Mononuclear cell (primary cell): Measurements from ENCODE around the gene HMGN3. TPM values are rescaled to one million over a fixed set of nuclear protein-coding genes. Genes with fewer than 3 reads are reported as not detected.
A peak's percentile ranks its signal among the peaks of the same experiment; 100 is the strongest.
"Not testable (repeated sequence)": the region's sequence is repeated elsewhere in the genome, so short reads cannot be mapped to it uniquely, and the experiment has no call there.

Experiments used
- H3K27me3 ChIP-seq: 2 replicates; pipeline ENCODE4 v1.6.0; 2011; ENCODE audit warnings: low read length, control low read depth; ENCODE audit not compliant: insufficient read depth
- H3K4me1 ChIP-seq: 2 replicates; pipeline ENCODE4 v1.5.1; 2011; ENCODE audit warnings: mild to moderate bottlenecking, low read length, control low read depth; ENCODE audit not compliant: insufficient read depth
- H3K4me3 ChIP-seq: 2 replicates; pipeline ENCODE4 v1.5.1; 2011; ENCODE audit warnings: mild to moderate bottlenecking, low read length, moderate library complexity
- H3K9me3 ChIP-seq: 2 replicates; pipeline ENCODE4 v1.5.1; 2011; ENCODE audit warnings: low read depth, mild to moderate bottlenecking, control low read depth, low read length
- total RNA-seq: library from RNA; depleted of rRNA; stranded (reverse); fragments of >200 nt; gene quantifications from one replicate; pipeline ENCODE4 v1.2.3, GENCODE V29; 2012

Gene HMGN3
- 26.4 TPM for total RNA-seq

DNA sequence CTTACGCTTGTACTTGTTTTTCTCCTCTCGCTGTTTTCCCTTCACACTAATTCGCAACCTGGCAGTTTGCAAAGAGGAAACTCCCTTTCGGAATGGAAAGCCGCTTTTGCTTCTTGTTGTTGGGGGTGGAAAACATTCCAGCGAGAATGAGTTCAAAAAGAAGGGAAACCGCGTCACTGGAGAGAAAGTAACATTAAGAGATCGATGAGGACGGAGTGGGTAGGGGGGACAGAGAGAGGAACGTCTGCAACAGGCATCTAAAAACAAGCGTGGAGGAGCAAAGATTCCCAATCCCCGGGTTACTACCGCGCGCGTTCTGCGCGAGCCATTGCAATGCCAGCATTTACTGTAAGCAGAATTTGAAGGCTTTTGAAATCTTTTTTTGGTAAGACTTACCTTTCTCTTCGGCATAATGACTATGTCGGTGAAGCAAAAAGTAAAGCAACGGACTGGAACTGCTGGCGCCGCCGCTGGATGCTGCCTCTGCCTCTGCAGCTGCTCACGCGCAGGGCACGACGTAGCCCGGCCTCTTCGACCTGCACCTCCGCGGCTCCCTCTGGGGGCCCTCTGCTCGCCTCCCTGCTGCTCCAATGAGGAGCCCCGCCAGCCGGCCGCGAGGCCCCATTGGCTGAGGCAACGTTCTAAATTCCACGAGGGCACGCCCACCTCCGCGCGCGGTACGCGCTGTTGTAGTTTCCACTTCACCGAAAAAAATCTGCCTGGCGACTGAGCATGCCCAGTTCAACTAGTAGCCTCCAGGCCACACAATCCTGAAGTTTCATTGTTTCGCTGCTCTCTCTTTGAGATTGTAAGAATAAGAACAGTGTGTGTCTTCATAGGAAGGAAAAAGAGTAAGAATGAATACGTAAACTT is at the start of gene HMGN3:
Gene HMGN3 (minus strand): TSS at position 533 of the 873 bp plus-strand sequence.
- Histone ChIP-seq H3K27me3 (no peaks in the 10 kb centered on the region), H3K4me1 (peaks cover 13% of the 10 kb centered on the region), H3K4me3 (peak within 1 kb of the TSS; percentile 61), H3K9me3 (no peaks in the 10 kb centered on the region)

DNA sequence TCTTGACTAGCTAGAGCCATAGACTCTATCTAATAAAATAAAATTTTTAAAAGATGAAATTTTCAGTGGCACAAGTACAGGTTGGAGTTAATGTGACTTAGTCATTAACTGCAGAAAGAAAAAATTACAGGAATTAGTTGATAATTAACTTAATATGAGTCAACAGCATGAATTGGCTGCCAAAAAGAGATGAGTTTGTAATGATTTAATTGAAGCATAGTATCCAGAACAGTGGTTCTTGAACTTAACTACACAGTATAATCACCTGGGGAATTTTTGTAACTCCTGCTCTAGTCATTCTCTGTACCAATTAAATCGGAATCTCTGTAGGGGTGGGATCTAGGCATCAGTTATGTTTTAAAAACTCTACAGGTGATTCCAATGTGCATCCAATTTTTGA is 46.3 kb upstream of the HMGN3 start:
- H3K4me1 ChIP-seq = no peaks in the 10 kb centered on the region
- H3K4me3 ChIP-seq = no peak overlapping the region
- no peaks in the 10 kb centered on the region for H3K27me3 ChIP-seq
- H3K9me3 ChIP-seq = no peaks in the 10 kb centered on the region

DNA sequence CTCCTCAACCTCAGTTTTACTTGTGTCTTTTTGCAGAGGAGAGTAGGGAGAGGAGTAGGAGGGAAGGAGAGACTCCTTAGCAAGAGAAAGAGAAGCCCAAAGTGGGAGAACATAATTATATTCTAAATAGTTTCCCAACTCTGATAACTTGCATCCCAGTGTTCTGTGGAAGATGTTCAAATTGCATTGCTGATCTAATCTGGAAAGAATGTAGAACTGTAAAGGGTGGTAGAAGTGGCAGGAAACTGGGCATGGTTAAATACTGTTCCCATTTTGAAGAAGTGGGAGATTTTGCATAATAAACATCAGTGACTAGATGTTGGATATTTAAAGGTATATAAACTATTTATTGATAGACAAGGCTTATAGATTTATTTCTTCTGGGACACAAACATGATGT is 42.6 kb upstream of the HMGN3 start:
- peaks cover 2% of the 10 kb centered on the region for H3K27me3 ChIP-seq
- no peaks in the 10 kb centered on the region for H3K4me1 ChIP-seq
- H3K9me3 ChIP-seq = no peaks in the 10 kb centered on the region
- no peak overlapping the region for H3K4me3 ChIP-seq

DNA sequence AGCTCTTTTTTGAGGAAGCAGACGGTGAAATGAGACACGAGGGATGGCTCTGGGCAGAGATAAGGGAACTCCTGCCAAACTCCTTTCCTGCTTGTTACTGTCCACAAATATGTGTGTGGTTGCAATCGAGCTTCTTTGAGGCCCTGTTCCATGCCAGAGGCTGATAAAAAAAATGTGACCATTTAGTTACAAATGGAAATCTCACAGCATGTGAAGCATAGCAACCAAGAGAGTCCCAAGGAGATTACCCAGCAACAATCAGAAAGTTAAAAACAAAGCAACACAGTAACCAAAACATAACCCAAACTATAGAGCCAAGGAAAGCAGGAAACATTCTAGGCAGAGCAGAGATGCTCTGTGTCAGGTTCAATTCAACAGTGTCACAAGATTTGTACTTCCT is 35.4 kb upstream of the HMGN3 start:
- peaks cover 6% of the 10 kb centered on the region for H3K9me3 ChIP-seq
- H3K4me3 ChIP-seq = no peak overlapping the region
- H3K4me1 ChIP-seq = no peaks in the 10 kb centered on the region
- peaks cover 6% of the 10 kb centered on the region for H3K27me3 ChIP-seq

DNA sequence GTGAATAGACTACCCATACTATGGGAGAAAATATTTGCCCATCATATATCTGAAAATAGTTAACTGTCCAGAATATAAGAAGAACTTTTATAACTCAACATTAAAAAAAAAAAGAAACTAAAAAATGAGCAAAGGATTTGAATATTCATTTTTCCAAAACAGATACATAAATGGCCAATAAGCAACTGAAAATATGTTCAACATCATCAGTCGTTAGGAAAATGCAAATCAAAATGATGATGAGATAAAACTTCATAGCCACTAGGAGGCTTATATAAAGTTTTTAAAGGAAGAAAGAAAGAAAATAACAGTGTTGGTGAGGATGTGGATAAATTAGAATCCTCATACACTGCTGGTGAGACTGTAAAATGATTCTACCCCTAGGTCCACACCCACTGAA is 32.6 kb upstream of the HMGN3 start:
- Histone ChIP-seq H3K4me3 (no peak overlapping the region), H3K27me3 (peaks cover 8% of the 10 kb centered on the region), H3K4me1 (no peaks in the 10 kb centered on the region), H3K9me3 (peaks cover 6% of the 10 kb centered on the region)

DNA sequence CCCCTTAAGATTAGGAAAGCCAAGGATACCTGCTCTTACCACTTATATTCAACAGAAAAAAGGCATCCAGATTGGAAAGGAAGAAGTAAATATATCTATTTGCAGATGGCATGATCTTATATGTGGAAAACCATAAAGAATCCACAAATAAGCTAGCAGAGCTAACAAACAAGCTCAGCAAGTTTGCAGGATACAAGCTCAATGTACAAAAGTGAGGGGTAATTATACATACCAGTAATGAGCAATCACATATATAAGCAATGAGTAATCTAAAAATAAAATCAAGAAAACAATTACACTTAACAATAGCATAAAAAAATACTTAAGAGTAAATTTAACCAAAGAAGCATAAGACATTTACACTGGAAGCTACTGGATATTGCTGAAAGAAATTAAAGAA is 31.6 kb upstream of the HMGN3 start:
- peaks cover 8% of the 10 kb centered on the region for H3K27me3 ChIP-seq
- peaks cover 6% of the 10 kb centered on the region for H3K9me3 ChIP-seq
- no peak overlapping the region for H3K4me3 ChIP-seq
- H3K4me1 ChIP-seq = no peaks in the 10 kb centered on the region

DNA sequence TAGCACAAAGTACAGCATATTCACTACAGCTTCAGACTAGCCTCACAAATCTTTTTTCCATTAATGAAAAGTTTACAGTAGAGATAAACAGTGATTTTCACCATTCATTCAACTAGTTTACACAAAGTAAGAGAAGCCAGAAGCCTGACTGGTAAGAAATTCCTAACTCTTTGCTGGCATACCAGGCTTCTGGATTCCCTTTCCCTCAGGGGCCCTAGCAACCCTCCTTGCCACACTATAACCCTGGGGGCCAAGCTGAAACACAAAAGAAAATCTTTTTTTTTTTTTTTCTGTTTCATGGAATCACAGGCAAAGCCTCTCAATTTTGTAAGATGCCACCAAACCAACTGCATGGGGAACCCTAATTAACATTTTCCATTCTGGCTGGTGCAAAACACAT is 28.9 kb upstream of the HMGN3 start:
- Histone ChIP-seq H3K9me3 (peaks cover 6% of the 10 kb centered on the region), H3K27me3 (peaks cover 8% of the 10 kb centered on the region), H3K4me1 (no peaks in the 10 kb centered on the region), H3K4me3 (no peak overlapping the region)

DNA sequence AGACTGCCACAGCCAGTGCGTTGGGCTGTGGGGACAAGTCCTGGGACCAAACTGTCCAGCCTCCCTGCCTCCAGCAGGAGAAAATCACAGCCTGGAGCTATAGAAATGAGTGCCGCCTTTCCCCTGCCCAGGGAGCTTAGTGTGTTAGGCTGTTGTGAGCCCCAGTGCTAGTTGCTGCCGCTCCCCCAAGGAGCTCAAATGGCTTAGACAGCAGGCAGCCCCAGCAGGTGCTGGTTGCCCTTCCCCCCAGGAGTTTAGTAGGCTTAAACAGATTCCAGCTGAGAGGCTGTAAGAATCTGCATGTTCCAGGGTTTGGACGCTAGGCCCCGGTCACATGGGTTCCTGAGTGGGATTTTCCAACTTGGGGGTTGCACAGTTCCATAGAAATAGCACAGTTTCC is 27.2 kb upstream of the HMGN3 start:
- Histone ChIP-seq H3K9me3 (peaks cover 6% of the 10 kb centered on the region), H3K4me3 (no peak overlapping the region), H3K4me1 (no peaks in the 10 kb centered on the region), H3K27me3 (peaks cover 8% of the 10 kb centered on the region)

DNA sequence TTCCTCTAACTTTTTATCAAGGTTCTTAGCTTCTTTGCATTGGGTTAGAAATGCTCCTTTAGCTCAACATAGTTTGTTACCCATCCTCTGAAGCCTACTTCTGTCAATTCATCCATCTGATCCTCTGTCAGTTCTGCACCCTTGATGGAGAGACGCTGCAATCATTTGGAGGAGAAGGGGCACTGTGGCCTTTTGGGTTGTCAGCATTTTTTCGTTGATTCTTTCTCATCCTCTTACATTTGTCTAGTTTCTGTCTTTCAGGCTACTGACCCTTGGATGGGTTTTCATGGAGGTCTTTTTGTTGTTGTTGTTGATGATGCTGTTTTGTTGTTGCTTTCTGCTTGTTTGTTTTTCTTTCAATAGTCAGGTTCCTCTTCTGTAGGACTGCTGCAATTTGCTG is 26.3 kb upstream of the HMGN3 start:
- H3K4me3 ChIP-seq = no peak overlapping the region
- peaks cover 1% of the 10 kb centered on the region for H3K9me3 ChIP-seq
- H3K4me1 ChIP-seq = no peaks in the 10 kb centered on the region
- peaks cover 5% of the 10 kb centered on the region for H3K27me3 ChIP-seq

DNA sequence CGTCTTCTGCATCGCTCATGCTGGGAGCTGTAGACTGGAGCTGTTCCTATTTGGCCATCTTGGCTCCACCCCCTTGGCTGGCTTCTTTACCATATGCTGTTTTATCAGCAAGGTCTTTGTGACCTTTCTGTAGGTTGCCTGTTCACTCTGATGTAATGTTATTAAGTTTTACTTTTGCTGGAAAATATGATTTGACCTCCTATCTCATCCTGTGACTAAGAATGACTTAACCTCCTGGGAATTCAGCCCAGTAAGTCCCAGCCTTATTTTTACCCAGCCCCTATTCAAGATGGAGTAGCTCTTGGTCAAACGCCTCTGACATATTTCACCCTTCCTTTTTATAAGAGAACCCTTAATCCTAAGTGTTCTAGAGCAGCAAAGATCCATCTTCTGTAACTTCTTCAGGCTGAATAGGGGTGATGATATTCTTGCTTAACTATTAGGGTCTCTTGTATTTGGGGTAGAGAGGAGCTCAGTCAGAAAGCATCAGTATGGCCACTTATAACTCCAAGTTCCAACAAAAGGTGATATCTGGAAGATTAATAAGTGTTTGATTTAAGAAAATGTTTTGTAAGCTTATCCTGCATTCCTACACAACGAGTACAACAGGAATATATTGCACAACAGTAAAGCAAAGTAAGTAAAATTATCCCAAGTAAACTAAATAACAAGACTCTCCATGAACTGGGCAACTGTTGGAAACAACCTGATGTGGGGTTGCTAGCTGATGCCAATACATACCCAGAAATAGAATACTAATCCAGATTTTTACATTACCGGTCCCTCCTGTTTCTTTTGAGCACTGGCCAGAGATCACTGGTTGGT is 23.1 kb upstream of the HMGN3 start:
- Histone ChIP-seq H3K27me3 (no peaks in the 10 kb centered on the region), H3K4me3 (no peak overlapping the region), H3K4me1 (no peaks in the 10 kb centered on the region), H3K9me3 (no peaks in the 10 kb centered on the region)

DNA sequence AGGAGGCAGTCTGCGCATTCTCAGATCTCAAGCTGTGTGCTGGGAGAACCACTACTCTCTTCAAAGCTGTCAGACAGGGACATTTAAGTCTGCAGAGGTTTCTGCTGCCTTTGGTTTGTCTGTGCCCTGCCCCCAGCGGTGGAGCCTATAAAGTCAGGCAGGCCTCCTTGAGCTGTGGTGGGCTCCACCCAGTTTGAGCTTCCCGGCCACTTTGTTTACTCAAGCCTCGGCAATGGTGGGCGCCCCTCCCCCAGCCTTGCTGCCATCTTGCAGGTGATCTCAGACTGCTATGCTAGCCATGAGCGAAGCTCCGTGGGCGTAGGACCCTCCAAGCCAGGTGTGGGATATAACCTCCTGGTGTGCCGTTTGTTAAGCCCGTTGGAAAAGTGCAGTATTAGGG is 22.3 kb upstream of the HMGN3 start:
- not testable (repeated sequence) for H3K4me1 ChIP-seq, H3K9me3 ChIP-seq, H3K4me3 ChIP-seq, H3K27me3 ChIP-seq

DNA sequence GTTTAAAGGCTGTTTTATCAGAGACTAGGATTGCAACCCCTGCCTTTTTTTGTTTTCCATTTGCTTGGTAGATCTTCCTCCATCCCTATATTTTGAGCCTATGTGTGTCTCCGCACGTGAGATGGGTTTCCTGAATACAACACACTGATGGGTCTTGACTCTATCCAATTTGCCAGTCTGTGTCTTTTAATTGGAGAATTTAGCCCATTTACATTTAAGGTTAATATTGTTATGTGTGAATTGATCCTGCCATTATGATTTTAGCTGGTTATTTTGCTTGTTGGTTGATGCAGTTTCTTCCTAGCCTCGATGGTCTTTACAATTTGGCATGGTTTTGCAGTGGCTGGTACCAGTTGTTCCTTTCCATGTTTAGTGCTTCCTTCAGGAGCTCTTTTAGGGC is 20.6 kb upstream of the HMGN3 start:
- not testable (repeated sequence) for H3K4me3 ChIP-seq, H3K4me1 ChIP-seq, H3K9me3 ChIP-seq, H3K27me3 ChIP-seq

DNA sequence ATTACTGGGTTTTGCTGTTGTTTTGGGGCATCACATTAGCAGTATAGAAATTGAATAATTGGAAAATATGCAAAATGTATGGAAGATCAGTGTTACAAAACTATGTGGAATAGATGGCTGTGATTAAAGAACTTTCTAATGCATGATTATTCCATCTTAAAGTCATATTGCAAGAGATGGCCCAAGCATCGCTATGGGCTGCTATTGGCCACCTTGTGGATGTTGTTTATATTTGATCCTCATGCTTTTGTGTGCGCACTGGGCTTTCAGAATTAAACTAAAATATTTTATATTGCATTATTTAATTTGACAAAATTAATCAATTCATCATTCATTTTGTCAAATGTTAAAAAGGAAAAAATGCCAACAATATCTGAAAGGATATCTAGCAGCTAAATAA is 16.1 kb upstream of the HMGN3 start:
- Histone ChIP-seq H3K4me3 (no peak overlapping the region), H3K27me3 (no peaks in the 10 kb centered on the region), H3K4me1 (no peaks in the 10 kb centered on the region), H3K9me3 (no peaks in the 10 kb centered on the region)

DNA sequence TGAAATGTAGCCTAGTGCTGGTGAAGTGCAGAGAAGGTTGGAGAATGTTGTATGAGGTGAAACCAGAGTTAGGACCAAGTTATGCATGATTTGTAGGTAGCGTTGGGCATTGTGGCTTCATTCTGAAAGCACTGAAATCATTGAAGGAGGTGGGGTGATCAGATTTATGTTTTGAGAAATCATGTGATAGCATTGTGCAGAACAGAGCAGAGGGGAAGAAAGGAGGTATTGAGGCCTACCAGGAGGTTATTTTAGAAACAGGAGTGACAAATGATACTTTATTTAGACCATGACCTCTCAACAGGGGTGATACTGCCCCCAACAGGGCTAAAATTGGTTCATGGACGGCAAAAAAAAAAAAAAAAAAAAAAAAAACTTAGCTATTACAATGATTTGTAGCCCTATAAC is 15.6 kb upstream of the HMGN3 start:
- Histone ChIP-seq H3K4me3 (no peak overlapping the region), H3K4me1 (no peaks in the 10 kb centered on the region), H3K27me3 (no peaks in the 10 kb centered on the region), H3K9me3 (no peaks in the 10 kb centered on the region)

DNA sequence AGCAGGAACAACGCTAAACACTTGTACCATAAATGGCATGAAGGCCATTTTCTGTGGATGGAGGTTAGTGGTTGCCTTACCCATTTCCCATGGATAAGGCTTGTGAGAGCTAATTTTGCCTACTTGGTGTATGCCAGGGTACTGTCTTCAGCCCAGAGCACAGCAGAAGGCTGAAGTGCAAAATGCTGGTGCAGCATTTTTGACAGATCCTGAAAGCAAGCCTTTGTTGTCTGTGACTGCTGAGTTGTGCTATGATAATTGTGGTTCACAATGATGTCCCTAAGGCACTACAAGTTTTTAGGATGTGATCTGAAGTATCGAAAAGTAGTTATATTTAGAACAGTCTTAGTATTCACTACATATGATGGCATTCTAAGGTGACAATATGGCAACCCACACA is 14.7 kb upstream of the HMGN3 start:
- Histone ChIP-seq H3K27me3 (no peaks in the 10 kb centered on the region), H3K4me3 (no peak overlapping the region), H3K4me1 (no peaks in the 10 kb centered on the region), H3K9me3 (no peaks in the 10 kb centered on the region)
